DMS53 (cell line): ENCODE data around the gene TMEM38A.
A peak's percentile ranks its signal among the peaks of the same experiment; 100 is the strongest.
"Not testable (repeated sequence)": the region's sequence is repeated elsewhere in the genome, so short reads cannot be mapped to it uniquely, and the experiment has no call there.

Experiments
- DNase-seq: peaks from one replicate; lab custom pipeline; 2025; lab: John Stamatoyannopoulos, UW

The TMEM38A gene

DNA sequence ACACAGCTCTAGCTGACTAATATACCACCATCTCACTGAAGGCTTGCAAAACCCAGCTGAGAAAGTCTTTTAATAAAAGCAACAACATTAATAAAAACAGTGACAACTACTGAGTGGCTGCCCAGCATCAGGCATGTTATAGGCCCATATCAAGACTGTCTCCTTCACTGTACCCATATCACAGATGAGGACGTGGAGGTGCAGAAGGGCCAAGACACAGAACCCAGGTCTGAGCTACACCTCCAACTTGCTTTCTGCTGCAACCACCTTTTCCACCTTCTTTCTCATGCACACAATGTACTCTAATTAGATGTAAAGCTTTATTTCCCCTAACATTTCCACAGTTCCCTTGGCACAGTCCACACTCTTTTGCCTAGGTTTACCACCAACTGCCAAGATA is 22.3 kb upstream of the TMEM38A start:
- DNase-seq = no peak

DNA sequence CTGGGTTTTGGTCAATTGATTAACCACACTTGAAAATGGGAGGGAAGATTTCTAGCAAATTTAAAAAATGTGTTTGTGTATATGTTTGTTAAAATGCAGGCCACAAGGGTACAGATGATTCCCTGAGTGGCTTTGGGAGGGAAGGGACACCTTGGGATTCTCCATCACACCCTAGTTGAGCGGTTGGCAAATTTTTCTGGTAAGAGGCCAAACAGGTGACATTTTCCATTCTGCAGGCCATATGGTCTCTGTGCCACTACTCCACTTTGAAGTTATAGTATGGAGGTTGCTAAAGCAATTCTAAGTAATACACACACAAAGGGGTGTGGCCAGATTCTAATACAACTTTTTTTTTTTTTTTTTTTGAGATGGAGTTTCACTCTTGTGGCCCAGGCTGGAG is 20.0 kb upstream of the TMEM38A start:
- DNase-seq = no peak

DNA sequence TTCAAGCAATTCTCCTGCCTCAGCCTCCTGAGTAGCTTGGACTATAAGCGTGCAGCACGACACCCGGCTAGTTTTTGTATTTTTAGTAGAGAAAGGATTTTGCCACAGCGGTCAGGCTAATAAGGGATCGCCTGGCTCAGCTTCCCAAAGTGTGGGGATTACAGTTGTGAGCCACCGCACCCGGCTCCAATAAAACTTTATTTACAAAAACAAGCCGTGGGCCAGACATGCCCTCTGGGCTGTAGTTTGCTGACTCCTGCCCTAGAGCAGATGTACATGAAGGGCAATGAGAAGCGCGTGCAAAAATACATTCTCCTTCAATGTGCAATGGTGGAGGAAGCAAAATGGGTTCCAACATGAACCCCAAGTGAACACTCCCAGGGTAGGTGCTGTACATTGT is 19.2 kb upstream of the TMEM38A start:
- no peak for DNase-seq

DNA sequence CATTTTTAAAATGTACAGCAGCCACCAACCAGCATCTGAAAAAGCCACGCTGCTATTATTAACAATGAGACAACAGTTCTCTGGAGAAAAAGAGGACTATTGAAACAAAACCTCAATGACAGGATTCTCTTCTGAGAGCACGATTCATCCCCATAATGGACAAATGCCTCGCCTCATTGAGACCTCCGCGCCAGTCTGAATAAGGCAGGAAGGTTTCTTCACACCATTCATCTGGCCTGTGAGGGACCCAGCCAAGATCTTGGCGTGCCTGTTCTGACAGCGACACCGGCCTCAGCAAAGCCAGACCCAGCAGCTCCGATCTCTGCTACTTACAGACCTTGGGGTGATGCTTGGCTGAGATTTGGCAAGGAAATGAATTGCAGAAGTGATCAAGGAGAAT is 15.8 kb upstream of the TMEM38A start:
- DNase-seq = no peak

DNA sequence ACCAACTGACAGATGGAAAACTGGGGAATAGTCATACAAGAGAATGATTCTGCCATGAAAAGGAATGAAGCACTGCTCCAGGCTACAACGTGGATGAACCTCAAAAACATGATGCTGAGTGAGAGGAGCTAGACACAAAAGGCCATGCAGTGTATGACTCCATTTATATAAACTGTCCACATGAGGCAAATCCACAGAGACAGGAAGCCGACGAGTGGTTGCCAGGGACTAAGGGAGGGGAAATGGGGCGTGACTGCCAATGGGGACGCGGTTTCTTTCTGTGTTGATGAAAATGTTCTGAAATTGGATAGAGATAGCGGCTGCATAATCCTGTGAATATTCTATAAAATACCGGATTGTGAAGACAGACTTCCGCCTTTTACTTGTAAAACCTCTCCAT is 11.2 kb upstream of the TMEM38A start:
- DNase-seq = peak; percentile 11

DNA sequence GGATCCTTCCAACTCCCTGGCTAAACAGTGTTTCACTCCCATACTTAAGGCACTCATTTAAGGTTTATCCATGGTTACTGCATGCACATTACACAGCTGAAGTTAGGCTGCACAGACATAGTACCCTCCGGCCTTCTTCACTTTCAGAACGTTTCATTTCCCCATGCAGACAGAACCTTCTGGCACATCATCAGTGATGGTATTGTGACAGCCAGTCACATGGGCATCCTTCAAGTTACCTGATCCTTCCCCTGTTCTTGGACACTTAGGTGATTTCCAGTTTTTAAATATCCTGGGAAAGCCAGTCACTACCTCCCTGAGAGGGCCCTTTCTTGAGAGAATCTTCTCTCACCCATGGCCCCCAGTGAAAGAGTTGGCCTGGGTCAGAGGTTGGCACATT is 10.1 kb upstream of the TMEM38A start:
- no peak for DNase-seq

DNA sequence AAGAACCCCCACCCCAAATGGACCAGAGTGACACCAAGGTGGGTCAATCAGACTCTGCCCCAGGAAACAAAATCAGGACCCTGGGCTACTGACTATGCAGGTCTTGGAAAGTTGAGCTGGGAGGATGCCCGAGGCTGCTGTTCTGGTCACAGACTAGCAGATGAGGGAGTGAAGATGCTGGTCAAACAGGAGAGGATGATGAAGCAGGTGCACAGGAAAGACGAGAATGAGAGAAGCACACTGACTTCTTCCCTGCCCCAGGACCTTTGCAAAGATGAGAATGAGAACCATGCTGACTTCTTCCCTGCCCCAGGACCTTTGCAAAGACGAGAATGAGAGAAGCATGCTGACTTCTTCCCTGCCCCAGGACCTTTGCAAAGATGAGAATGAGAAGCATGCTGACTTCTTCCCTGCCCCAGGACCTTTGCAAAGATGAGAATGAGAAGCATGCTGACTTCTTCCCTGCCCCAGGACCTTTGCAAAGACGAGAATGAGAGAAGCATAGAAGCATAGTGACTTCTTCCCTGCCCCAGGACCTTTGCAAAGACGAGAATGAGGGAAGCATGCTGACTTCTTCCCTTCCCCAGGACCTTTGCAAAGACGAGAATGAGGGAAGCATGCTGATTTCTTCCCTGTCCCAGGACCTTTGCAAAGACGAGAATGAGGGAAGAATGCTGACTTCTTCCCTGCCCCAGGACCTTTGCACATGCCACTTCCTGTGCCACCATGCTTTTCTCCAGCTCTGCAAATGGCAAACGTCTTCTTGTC is 9.3 kb upstream of the TMEM38A start:
- DNase-seq = not testable (repeated sequence)

DNA sequence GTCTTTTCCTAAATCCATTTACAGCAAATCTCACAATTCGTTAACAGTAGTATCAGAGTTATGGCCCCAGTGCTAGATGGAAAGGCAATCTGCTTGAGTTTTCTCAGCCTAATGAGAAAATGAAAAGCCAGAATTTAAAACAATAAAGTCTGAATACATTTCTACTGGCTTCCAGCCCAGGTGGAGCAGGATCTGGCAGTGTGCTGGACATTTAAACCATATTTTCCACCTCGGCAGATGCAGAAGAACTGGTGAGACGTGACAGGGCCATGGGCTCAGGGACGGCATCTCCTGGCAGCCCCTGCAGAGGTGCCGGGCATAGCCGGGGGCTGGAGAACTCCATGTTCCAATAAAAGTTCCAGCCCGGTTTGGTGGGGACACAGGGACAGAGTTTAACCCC is 8.1 kb upstream of the TMEM38A start:
- DNase-seq = no peak

DNA sequence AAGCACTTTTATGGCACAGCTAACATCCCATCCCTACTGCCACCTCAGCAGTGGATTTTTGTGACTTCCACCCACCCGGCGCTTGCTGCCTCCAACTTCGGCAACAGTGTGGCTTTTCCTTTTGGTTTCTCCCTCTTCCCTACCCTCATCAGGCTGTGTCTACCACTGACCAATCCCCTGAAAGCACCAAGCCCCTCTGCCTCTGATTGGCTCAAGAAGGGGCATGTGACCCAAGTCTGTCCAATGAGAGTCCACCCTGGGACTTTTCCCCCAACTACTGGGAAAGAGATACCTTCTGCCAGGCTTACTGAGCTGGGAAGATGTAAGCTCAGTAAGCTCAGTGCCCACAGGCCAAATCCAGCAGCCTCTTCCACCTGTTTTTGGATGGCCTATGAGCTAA is 6.8 kb upstream of the TMEM38A start:
- DNase-seq = peak; percentile 15

DNA sequence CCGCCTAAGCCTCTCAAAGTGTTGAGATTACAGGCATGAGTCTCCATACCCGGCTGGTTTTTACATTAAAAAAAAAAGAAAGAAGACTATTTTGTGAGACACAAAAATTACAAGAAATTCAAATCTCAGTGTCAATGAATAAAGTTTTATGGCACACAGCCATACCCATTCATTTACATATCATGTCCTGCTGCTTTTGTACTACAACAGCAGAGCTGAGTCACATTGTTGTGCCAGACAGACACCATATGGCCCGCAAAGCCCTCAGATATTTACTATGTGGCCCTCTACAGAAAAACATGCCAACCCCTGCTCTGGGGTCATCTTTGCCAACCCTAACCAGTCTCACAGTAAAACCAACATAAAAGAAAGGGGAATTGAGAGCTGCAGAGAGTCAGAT is 6.3 kb upstream of the TMEM38A start:
- DNase-seq = no peak

DNA sequence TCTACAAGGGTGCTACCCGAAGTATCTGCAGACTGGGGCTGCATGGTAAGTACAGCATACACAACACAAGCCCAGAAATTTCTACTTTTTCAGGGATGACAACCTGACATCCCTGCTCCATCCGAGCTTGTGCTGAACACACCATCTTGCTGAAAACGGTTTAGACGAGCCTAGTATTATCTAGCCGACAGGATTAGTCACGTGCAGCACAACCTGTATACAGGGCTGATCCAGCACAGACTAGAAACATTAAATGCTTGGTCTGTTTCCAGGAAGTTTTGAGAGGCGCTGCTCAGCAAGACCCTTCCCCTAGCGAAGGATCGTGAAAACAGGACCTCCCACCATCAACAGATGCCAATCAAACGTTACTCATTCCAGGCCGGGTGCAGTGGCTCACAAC is 5.2 kb upstream of the TMEM38A start:
- DNase-seq = no peak

DNA sequence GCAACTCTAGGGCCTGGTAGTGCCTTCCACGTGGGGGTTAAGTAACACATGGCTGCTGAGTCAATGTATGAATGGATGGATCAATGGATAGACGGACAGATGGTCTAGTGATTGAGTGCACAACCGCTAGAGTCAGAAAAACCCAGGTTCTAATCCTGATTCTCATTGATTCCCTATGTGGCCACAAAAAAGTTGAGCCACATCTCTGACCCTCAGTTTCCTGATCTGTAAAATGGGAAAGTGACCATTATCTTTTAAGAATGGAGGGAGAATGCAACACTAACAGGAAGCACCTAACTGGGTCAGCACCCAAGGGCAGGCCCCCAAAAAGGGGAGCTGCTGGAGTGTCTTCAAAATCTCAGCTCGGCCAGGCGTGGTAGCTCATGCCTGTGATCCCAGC is 3.6 kb upstream of the TMEM38A start:
- no peak for DNase-seq

DNA sequence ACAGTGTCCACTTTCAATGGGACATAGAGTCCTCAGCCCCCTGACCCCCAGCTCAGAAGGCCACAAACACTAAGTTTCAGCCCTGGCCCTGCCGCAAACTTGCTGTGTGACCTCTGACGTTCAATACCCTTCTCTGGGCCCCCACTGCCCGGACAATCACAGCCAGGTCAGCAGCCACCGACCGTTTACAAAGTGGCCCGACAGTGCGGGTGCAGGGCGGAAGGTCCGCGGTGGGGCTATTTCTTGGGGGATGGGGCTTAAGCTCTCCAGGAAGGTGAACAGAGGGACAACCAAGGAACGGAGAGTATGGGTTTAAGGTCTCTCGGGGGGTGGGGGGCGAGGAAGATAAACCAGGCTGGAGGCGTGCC is 1.5 kb upstream of the TMEM38A start:
- DNase-seq = no peak

DNA sequence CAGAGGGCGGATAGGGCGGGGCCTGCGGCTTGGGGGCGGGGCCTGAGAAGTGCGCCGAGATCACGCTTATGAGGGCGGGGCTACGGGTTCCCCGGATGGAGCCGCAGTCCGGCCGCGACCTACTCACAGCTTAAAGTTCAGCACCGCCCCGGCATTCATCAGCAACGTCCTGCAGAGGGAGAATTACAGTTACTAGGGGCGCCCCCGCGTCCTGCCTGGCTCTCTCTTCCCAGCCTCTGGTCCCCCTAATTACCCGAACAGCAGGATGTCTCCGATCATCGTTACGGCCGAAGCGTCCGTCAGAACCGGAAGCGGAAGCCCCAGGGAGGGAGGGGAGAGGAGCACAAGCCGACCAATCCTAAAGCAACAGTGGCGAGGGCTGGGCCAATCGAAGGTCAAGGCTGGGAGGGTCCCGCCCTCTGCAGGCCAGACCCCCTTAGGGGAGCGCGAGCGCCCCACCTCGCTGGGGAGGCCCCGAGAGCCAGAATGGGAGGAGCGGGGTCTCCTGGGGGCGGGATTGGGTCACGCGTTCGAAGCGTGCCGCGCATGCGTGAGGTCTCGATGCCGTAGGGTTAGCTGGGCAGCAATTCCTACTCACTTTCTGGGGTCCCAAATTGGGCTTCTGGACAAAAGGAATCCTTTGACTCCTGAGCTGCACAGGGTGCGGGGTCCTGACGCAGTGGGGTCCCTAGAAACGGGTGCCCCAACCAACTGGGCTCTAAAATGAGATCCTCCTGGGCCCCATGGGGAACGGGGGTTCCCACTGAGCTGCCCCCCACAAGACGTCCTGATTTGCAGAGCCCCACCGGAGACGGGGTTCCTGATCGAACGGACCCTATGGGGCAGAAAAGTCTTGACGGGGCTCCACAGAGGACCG is 869 bp upstream of the TMEM38A start, which contains the start of gene SMIM7:
SMIM7 (minus strand) TSS at position 313 of the 877 bp plus-strand sequence; CDS start at position 279, 34 bp downstream.
- peak; percentile 98 for DNase-seq

DNA sequence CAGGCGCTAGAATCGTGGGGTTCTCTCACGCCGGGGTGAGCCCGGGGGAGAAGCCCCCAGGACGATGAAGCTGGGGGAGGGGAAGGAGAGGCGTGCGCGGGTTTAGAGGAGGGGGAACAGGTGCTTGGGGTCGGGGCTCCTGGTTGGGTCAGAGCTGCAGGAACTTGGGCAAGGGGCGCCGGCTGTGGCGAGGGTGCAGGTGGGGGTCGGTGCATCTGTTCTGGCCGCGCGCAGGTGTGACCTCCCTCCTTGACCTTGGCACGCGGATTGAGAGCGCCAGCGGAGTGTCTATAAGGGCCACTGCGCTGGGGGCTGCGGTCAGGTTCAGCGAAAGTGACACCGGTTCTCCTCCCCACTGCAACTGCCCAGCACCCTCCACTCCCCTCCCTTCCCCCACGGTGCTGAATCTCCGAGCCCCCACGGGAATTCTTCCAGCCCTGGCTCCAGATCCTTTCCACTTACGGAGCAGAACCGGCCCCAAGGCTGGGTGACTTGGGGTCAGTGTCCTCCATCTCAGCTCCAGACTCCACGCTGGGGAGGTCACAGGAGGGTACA is 618 bp downstream of the TMEM38A start:
- peak; percentile 46 for DNase-seq

DNA sequence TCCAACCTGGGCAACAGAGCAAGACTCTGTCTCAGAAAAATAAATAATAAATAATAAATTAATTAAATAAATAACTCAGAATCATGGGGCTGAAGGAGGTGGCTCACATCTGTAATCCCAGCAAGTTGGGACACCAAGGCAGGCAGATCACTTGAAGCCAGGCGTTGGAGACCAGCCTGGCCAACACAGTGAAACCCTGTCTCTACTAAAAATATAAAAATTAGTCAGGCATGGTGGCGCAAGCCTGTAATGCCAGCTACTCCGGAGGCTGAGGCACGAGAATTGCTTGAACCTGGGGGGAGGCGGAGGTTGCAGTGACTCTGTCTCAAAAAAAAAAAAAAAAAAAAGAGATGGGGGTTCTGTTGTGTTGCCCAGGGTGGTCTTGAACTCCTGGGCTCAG is 7.2 kb downstream of the TMEM38A start:
- no peak for DNase-seq

DNA sequence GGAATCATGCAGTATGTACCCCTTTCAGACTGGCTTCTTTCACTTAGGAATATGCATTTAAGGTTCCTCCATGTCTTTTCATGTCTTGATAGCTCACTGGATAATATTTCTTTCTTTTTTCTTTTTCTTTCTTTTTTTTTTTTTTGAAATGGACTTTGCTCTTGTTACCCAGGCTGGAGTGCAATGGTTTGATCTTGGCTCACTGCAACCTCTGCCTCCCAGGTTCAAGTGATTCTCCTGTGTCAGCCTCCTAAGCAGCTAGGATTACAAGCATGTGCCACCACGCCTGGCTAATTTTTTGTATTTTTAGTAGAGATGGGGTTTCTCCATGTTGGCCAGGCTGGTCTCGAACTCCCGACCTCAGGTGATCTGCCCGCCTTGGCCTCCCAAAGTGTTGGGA is 7.8 kb downstream of the TMEM38A start:
- DNase-seq = not testable (repeated sequence)

DNA sequence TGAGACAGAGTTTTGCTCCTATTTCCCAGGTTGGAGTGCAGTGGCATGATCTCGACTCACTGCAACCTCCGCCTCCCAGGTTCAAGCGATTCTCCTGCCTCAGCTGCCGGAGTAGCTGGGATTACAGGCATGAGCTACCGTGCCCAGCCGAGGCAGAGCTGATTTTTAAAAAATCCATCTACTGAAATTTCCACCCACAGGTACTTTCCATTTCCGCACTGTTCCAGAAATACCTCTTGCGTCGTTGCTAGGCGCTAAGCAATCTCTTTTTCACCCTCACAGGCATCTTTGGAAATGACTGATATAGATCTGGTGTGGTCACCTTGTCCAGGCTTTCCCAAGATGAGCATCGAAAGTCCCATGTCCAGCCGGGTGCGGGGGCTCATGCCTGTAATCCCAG is 9.4 kb downstream of the TMEM38A start:
- DNase-seq = no peak

DNA sequence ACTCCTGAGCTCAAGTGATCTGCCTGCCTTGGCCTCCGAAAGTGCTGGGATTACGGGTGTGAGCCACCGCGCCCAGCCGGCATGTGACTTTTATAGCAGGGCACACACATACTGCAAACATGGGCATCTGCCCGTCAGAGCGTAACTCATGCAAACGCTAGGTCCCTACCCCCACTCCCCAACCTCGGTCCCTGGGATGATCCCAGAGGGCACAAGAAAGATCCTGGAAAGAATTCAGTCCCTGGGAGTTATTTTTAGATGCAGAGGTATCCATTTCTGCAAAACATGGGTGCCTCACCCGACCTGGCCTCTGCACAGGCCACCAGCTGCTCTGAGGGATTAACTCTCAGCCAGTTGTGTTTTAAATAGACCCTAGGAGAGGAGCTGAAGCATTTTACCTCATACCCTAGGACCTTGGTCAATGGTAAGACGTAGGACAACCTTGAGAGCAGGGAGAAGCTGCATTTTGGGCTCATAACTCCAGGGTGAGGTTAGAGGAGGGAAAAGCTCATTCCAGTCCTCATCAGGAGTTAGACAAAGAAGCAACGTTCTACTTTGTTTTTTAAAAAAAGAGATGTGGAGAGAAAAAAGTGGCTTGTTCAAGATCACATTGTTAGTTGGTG is 10.8 kb downstream of the TMEM38A start:
- no peak for DNase-seq

DNA sequence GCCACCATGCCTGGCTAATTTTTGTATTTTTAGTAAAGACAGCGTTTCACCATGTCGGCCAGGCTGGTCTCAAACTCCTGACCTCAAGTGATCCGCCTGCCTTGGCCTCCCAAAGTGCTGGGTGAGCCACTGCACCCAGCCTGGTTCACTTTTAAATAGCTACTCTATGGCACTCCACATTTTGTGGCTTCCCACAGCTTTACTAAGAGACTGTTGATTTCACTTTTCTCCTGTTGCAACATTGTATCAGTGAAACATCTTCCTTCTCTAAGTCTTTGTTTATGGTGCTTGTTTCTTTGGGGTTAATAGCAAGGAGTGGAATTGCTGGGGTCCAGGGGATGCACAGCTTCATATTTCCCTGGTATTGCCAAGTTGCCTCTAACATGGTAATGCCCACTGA is 12.3 kb downstream of the TMEM38A start:
- no peak for DNase-seq

DNA sequence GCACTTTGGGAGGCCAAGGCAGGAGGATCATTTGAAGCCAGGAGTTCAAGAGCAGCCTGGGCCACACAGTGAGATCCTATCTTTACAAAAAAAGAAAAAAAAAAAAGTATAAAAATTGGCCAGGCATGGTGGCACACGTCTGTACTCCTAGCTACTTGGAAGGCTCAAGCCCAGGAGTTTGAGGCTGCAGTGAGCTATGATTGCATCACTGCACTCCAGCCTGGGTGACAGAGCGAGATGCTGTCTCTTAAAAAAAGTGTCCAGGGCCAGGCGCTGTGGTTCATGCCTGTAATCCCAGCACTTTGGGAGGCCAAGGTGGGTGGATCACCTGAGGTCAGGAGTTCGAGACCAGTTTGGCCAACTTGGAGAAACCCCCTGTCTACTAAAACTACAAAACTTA is 12.9 kb downstream of the TMEM38A start:
- DNase-seq = not testable (repeated sequence)

DNA sequence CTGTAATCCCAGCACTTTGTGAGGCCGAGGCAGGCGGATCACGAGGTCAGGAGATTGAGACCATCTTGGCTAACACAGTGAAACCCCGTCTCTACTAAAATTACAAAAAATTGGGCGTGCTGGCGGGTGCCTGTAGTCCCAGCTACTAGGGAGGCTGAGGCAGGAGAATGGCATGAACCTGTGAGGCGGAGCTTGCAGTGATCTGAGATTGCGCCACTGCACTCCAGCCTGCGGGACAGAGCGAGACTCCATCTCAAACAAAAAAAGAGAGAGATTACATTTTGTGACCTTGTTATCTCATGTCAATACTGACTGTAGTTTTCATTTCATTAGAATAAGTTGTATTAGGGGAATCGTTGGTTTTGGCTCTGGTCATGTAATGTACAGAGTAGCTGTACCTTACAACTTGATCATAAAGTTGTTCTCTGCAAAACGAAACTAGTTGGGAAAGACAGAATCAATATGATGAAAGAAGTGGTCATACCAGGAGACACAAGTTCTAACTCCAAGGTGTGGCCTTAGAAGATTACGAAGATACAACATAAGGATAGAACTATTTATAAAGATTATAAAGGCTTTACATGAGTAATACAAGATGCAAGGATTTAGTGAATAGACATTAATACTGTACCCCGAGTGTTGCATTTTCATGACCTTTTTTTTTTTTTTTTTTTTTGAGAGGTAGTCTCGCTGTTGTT is 15.3 kb downstream of the TMEM38A start:
- DNase-seq = no peak
